GM10248 (cell line): ENCODE data around the gene CEP126.
"Not testable (repeated sequence)": the region's sequence is repeated elsewhere in the genome, so short reads cannot be mapped to it uniquely, and the experiment has no call there.

Experiments
- CTCF ChIA-PET: fragments of 300-600 bp; sonication (Branson Sonifier 250); formaldehyde crosslinking; extraction: SDS; loops from one replicate; lab custom pipeline; 2021; ENCODE audit warnings: antibody characterized with exemption; lab: Yijun Ruan, JAX
- POLR2A ChIA-PET: fragments of 350-650 bp; sonication (Branson Sonifier 250); formaldehyde crosslinking; extraction: SDS; loops from one replicate; lab custom pipeline; 2020; ENCODE audit warnings: antibody characterized with exemption; lab: Yijun Ruan, JAX
- DNase-seq: peaks from one replicate; pipeline ENCODE4 v3.0.0; 2012; ENCODE audit errors: extremely low spot score
- TF ChIP-seq, protein P1 (sequence below): IDR thresholded peaks from 2 replicates; pipeline ENCODE4 v1.5.1; 2012; ENCODE audit warnings: mild to moderate bottlenecking, low read depth; ENCODE audit errors: extremely low read depth, missing control alignments, control extremely low read depth

CEP126 gene

GRCh38 chr11:101974255-101974654 is 59.4 kb downstream of the CEP126 start:
- no peak for DNase-seq
- ChIA-PET POLR2A (no interaction called here), CTCF (interaction anchor here (1.6 to 2.4 kb wide), 2 partner anchors 9 to 33 kb away, joined by 6 to 9 read pairs; no protein-coding TSS in a partner anchor)
- TF ChIP-seq, protein P1, sequence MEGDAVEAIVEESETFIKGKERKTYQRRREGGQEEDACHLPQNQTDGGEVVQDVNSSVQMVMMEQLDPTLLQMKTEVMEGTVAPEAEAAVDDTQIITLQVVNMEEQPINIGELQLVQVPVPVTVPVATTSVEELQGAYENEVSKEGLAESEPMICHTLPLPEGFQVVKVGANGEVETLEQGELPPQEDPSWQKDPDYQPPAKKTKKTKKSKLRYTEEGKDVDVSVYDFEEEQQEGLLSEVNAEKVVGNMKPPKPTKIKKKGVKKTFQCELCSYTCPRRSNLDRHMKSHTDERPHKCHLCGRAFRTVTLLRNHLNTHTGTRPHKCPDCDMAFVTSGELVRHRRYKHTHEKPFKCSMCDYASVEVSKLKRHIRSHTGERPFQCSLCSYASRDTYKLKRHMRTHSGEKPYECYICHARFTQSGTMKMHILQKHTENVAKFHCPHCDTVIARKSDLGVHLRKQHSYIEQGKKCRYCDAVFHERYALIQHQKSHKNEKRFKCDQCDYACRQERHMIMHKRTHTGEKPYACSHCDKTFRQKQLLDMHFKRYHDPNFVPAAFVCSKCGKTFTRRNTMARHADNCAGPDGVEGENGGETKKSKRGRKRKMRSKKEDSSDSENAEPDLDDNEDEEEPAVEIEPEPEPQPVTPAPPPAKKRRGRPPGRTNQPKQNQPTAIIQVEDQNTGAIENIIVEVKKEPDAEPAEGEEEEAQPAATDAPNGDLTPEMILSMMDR = no peak

GRCh38 chr11:101974771-101975170 is 60.0 kb downstream of the CEP126 start:
- DNase-seq = no peak
- ChIA-PET CTCF (interaction anchor here (1.6 to 2.4 kb wide), 2 partner anchors 10 to 33 kb away, joined by 6 to 9 read pairs; no protein-coding TSS in a partner anchor), POLR2A (no interaction called here)
- TF ChIP-seq, protein P1 = no peak

DNA sequence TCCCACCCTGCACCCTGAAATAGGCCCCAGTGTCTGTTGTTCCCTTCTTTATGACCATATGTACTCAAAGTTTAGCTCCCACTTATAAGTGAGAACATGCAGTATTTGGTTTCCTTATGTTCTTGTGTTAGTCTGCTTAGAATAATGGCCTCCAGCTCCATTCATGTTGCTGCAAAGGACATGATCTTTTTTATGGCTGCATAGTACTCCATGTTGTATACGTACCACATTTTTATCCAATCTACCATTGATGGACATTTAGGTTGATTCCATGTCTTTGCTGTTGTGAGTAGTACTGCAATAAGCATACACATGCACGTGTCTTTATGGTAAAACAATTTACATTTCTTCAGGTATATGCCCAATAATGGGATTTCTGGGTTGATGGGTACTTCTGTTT is 60.9 kb downstream of the CEP126 start:
- TF ChIP-seq, protein P1 = no peak
- POLR2A ChIA-PET = no interaction called here
- CTCF ChIA-PET = interaction anchor here (1.6 to 2.4 kb wide), 2 partner anchors 11 to 32 kb away, joined by 6 to 9 read pairs; no protein-coding TSS in a partner anchor
- DNase-seq = no peak

DNA sequence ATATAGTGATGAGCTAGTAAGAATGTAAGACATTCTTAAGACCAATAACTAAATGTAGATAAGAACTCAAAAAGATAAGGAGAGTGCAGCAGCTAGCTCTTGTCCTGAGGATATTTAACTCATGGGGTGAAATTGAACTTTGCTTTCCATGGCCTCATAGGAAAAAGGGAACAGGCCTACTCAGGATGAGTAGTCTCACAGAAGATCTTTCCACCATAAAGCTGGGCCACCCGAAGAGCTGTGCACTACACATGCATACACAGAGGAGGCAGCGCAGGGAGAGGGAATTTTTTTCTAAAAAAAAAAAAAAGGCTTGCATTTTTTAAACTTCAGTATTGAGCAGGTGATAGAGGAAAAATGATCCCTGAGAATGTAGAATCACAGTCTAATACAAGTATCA is 72.6 kb downstream of the CEP126 start:
- ChIA-PET CTCF (interaction anchor here (1.3 kb wide), 1 partner anchor 9 kb away, joined by 3 read pairs; no protein-coding TSS in a partner anchor), POLR2A (no interaction called here)
- DNase-seq = no peak
- TF ChIP-seq, protein P1 = no peak

- POLR2A ChIA-PET = no interaction called here
- DNase-seq = no peak
- TF ChIP-seq, protein P1 = no peak
- CTCF ChIA-PET = interaction anchor here (1.4 kb wide), 1 partner anchor 15 kb away, joined by 3 read pairs; no protein-coding TSS in a partner anchor
These were observed 78.4 kb downstream of the CEP126 start for GRCh38 chr11:101993172-101993571.

DNA sequence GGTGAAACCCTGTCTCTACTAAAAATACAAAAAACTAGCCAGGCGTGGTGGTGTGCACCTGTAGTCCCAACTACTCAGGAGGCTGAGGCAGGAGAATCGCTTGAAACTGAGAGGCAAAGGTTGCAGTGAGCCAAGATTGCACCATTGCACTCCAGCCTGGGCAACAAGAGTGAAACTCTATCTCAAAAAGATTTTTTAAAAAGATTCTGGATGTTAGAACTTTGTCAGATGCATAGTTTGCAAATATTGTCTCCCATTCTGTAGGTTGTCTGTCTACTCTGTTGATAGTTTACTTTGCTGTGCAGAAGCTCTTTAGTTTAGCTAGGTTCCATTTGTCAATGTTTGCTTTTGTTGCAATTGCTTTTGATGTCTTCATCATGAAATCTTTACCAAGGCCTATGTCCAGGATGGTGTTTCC is 79.3 kb downstream of the CEP126 start:
- CTCF ChIA-PET = interaction anchor here (1.4 kb wide), 1 partner anchor 14 kb away, joined by 3 read pairs; no protein-coding TSS in a partner anchor
- DNase-seq, POLR2A ChIA-PET: not testable (repeated sequence)

DNA sequence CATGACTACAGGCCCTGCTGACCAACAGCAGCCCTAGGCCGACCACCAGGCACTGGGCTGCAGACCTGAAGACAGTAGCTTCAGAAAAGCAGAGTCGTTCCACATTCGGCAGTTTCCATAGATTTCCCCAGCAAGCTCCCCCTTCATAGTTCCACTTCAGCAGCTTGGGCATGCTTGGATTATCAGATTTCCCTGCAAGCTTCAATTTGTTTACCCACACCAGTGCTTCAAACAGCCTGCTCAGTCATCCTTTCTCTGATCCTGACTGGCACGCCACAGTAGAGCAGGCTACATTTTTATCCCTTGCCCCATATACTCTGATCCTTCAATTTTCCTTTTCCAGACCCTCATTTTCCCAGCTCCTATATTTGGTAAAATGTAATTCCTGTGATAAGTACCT is 81.3 kb downstream of the CEP126 start:
- POLR2A ChIA-PET = no interaction called here
- DNase-seq = no peak
- TF ChIP-seq, protein P1 = no peak
- CTCF ChIA-PET = interaction anchor here (1.2 to 4.8 kb wide), 4 partner anchors 8 to 19 kb away, joined by 3 to 45 read pairs (median 3); no protein-coding TSS in a partner anchor
